ENCODE results near the gene ELANE.
"Not testable (repeated sequence)": the region's sequence is repeated elsewhere in the genome, so short reads cannot be mapped to it uniquely, and the experiment has no call there.

The ELANE gene

DNA sequence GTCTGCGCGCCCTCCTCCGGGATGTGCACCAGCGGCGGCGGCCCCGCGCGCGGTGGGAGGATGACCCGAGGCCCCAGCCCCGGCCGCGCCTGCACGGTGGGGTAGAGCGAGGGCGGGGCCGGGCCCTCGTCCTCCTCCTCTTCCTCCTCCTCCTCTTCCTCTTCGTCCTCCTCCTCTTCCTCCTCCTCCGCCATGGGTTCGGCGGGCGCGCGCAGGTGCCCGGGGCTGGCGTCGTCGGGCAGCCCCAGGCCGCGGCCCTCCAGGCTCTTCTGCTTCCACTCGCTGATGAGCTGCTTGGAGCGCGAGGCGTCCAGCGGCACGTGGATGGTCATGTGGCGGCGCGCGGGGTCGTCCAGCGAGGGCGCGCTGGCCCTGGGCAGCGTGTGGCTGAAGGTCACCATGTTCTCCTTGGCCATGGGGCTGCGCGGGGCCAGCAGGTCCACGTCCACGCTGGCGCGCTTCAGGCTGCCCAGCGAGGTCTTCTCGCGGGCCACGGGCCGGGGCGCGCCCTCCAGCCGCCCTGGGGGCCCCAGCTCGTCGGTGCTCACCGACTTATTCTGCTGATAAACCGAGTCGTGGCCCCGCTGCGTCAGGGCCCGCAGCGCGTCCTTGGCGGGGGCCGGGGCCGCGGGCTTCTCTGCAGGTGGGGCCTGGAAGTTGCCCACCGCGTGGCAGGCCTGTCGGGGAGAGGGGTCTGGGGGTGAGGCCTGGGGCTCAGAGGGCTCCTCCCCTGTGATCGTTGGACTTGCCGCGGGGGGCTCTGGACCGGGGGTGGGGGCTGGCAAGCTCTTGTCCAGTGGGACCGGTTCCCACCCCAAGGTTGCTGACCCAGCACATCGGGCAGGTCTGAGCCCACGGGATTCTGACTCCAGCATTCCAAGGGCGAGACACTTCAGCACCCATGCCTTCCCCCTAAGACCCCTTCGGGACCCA, 38.6 kb upstream of the ELANE start:
- intact Hi-C loops (cut with DNase I): no loop called here
- peak in 1 of 42 donors; percentile 8 for DNase-seq

DNA sequence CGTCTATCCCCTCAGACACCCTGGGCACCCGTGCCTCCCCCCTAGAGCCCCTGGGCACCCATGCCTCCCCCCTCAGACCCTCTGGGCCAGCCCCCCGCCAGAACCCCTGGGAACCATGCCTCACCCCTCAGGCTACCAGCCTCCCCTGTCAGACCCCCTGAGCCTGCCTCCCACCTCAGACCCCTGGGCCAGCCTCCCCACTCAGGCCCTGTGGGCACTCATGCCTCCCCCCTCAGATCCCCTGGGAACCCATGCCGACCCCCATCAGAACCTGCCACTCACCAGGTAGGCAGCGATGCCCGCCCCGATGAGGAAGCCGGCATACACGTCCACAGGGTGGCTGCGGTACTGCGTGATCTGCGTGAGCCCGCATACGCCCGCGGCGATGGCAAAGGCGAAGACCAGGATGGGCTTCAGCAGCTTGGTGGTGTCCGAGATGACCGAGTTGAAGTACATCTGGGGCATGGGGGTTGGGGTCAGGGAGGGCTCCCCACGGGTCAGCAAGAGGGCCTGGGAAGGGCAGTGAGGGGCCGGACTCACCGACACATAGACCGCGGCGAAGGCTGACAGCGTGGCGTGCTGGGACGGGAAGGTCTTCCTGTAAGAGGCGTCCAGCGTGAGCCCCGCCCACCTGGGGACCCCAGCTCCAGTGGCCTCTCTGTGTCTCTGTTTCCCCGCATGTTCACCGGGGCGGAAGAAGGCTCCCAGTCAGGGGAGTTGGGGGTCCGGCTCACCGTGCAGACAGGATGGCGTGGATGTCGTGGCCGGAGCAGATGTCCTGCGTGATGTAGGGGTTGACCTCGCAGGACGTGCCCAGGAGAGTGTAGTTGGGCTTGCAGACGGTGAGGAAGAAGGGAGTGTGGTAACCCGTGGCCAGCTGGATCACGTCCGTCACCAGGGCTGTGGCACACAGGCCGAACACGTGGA, 37.7 kb upstream of the ELANE start:
- no peak for DNase-seq
- intact Hi-C loops (cut with DNase I): no loop called here

GRCh38 chr19:815079-815774, 36.9 kb upstream of the ELANE start:
- no peak for DNase-seq
- intact Hi-C loops (cut with DNase I): no loop called here

DNA sequence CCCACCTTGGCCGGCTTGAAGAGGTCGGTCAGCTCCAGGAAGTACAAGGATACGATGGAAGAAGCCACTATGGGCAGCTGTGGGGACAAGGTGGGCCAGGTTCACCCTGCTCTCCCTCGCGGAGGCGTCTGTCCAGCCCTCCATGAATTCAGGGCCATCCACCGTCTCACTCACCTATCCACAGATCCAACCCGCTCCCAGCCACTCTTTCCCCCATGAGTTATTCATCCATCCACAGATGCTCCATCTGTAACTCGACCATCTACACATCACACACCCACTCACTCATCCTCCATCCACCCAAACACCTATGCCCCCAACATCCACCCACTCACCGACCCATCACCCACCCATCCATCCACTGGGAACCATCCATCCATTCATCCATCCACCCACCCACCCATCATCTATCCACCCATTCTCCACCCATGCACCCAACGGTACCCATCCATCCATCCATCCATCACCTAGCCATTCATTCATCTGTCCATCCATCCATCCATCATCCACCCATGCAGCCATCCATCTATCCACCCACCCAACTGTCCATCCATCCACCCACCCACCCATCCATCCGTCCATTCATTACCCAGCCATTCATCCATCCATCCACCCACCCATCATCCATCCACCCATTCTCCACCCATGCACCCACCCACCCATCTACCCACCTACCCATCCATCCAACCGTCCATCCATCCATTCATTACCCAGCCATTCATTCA, 36.2 kb upstream of the ELANE start:
- intact Hi-C loops (cut with DNase I): no loop called here
- DNase-seq: no peak

DNA sequence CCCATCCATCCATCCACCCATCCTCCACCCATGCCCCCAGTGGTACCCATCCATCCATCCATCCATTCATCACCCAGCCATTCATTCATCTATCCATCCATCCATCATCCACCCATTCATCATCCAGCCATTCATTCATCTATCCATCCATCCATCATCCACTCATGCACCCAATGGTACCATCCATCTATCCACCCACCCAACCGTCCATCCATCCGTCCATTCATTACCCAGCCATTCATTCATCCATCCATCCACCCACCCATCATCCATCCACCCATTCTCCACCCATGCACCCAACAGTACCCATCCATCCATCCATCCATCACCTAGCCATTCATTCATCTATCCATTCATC, 35.6 kb upstream of the ELANE start:
- no peak for DNase-seq
- intact Hi-C loops (cut with DNase I): no loop called here

GRCh38 chr19:820212-820611, 31.9 kb upstream of the ELANE start:
- DNase-seq; intact Hi-C loops (cut with DNase I): not testable (repeated sequence)

- intact Hi-C loops (cut with DNase I): no loop called here
- DNase-seq: no peak
Observed at GRCh38 chr19:821231-821824, 30.8 kb upstream of the ELANE start.

GRCh38 chr19:821825-822503, 30.1 kb upstream of the ELANE start, which contains the start of gene PLPPR3:
Gene PLPPR3, minus strand, starts transcription at chr19:821955. Its CDS starts 396 bp downstream, at chr19:821559.
- intact Hi-C loops (cut with DNase I): no loop called here
- DNase-seq: peak in 7 of 42 donors; percentile 20 to 57 (median 44)

DNA sequence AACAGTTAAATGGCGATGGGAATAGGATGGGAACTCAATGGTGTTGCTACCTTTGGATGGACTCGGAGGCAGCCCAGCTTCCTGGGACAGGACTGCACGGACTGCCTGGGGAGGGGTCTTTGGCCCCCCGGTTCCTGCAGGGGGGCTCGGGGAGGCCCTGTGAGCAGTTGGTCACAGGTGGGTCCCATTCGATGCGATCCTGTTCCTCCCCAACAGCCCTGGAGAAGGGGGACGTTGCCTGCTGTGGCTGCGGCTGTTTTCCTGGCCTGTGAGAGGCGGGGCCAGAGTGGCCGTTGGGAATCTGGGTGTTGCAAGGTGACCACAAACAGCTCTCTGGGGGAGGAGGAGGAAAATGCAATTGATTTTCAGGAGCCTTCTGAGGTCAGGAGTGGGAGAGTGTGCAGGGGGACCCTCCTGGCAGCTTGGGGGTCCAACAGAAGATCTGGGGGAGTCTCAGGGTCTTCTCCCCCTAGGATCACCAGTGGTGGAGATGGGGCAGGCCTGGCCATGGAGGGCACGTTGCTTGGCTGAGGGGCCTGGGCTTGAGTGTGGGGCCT, 28.5 kb upstream of the ELANE start:
- DNase-seq: no peak
- intact Hi-C loops (cut with DNase I): no loop called here

- intact Hi-C loops (cut with DNase I): no loop called here
- DNase-seq: no peak
Observed at GRCh38 chr19:824885-825284, 27.2 kb upstream of the ELANE start.

DNA sequence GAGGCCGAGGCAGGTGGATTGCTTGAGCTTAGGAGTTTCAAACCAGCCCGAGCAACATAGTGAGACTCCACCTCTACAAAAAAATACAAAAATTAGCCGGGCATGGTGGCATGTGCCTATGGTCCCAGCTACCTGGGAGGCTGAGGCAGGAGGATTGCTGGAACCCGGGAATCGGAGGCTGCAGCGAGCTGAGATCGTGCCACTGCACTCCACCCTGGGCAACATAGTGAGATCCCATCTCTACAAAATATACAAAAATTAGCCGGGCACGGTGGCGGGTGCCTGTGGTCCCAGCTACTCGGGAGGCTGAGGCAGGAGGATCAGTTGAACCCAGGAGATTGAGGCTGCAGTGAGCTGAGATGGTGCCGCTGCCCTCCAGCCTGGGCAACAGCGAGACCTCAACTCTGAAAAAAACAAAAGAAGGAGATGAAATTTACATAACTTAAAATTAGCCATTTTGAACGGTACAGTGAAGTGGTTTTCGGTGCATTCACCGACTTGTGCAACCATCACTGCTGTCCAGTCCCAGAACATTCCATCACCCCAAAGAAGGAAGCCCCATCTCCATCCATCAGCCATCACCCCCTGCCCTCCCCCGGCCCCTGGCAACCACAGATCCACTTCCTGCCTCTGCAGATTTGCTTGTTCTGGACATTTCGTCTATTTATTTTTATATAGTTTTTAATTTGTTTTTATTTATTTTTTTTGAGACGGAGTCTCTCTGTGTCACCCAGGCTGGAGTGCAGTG, 26.0 kb upstream of the ELANE start:
- no peak for DNase-seq
- intact Hi-C loops (cut with DNase I): no loop called here

DNA sequence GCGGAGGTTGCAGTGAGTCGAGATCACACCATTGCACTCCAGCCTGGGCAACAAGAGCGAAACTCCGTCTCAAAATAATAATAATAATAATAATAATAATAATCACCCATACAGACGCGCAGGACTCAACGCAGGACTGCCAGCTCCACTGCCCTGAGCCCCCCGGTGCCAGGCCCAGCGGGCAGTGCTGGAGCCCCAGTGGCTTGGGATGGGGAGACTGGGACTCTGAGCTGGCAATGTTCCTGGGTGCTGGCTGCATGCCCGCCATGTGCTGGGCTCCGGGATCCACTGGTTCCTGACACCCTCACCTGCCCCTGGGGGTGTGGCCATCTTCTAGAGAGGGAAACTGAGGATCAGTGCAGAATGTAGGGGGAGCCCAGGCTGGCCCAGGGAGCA, 24.8 kb upstream of the ELANE start:
- intact Hi-C loops (cut with DNase I): no loop called here
- DNase-seq: no peak

- no peak for DNase-seq
- intact Hi-C loops (cut with DNase I): no loop called here
Observed at GRCh38 chr19:827710-828321, 24.3 kb upstream of the ELANE start, which contains the start of gene AZU1. Gene AZU1, plus strand, starts transcription at chr19:827837. Its CDS starts 10 bp downstream, at chr19:827847.

DNA sequence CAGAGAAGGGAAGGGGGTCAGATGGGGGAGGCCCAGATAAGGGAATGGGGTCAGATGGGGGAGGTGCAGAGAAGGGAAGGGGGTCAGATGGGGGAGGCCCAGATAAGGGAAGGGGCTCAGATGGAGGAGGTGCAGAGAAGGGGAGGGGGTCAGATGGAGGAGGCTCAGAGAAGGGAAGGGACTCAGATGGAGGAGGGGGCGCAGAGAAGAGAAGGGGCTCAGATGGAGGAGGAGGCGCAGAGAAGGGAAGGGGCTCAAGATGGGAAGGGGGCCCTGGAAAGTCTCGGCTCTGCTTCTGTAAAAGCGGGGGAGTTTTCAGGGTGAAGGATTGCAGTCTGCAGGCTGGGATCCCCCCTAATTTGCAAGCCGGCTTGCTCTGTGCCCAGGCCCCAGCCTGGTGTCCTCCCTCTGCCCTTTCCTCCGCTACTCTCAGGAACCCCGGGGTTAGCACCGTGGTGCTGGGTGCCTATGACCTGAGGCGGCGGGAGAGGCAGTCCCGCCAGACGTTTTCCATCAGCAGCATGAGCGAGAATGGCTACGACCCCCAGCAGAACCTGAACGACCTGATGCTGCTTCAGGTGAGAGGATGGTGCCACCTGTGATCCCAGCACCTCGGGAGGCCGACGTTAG, 22.9 kb upstream of the ELANE start:
- DNase-seq: no peak
- intact Hi-C loops (cut with DNase I): no loop called here

DNA sequence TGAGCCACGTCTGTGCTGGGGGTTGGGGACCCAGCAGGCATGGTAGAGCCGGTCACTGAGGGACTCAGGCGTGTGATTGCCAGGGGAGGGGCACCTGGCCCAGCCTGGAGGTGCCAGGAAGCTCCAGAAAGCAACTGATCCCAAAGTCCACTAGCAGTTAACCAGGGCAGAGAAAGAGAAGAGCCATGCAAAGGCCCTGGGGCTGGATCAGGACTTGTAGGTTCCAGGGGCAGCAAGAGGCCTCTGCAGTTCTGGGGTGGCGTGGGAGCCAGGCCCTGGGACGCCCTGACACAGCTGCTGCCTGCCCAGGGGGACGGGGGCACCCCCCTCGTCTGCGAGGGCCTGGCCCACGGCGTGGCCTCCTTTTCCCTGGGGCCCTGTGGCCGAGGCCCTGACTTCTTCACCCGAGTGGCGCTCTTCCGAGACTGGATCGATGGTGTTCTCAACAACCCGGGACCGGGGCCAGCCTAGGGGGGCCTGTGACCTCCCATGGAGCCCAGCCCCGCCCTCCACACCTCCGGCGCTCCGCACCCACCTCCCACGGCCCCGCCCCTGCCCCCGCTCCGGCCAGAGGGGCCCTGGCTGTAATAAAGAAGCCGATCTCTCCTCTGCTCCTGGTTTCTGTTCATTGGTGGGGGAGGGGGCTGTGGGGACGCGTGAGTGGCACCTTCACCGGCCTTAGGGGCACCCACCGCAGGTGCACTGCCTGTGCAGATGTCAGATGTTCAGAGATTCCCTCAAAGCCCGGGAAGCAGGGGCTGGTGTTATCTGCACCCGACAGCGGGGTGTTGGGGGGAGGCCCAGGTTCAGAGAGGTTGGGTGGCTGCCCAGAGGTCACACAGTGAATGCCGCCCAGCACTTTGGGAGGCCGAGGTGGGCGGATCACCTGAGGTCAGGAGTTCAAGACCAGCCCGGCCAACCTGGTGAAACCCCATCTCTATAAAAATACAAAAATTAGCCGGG, 20.4 kb upstream of the ELANE start:
- no peak for DNase-seq
- intact Hi-C loops (cut with DNase I): no loop called here

All from head of caudate nucleus (tissue), 42 donors.